ENCODE results near the gene TMEM163. TPM values are rescaled to one million over a fixed set of nuclear protein-coding genes. Genes with fewer than 3 reads are reported as not detected.
"Not testable (repeated sequence)": the region's sequence is repeated elsewhere in the genome, so short reads cannot be mapped to it uniquely, and the experiment has no call there.

The TMEM163 gene
- polyA plus RNA-seq, 1 donor from 2014 or later: 3.5 TPM

DNA sequence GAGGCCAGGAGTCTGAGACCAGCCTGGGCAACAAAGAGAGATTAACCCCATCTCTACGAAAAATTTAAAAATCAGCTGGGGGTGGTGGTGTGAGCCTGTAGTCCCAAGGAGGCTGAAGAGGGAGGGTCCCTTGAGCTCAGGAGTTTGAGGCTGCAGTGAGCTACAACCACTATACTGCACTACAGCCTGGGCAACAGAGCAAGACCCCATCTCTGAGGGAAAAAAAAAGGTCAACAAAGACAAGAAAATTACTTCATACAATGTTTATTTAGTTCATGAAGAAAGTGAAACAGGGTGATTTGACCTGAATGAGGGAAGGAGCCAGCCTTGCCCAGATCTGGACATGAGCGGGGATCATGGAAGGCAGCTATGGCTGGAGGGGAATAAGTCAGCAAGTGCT is 59.1 kb downstream of the TMEM163 start:
- Histone ChIP-seq H3K4me3 (ENCODE audit: low read length) (no peak overlapping the region), H3K9me2 (ENCODE audit: insufficient read depth, low read length) (no peaks in the 10 kb centered on the region), H3K4me2 (ENCODE audit: low read length) (no peak overlapping the region), H3K9me3 (ENCODE audit: low read length) (no peaks in the 10 kb centered on the region), H3K9ac (ENCODE audit: low read length) (no peak overlapping the region), H3K36me3 (ENCODE audit: insufficient read depth, low read length) (no peaks in the 10 kb centered on the region), H2AFZ (ENCODE audit: low read depth, low read length) (no peak overlapping the region), H3K27me3 (ENCODE audit: insufficient read depth, low read depth, low read length) (no peaks in the 10 kb centered on the region), H3K79me2 (replicated peaks; ENCODE audit: insufficient read depth, low read length) (no peaks in the 10 kb centered on the region), H3K27ac (ENCODE audit: low read length) (no peak overlapping the region), H3F3A (ENCODE audit: insufficient read depth, low read length, poor library complexity, severe bottlenecking) (no peaks in the 10 kb centered on the region), H4K20me1 (ENCODE audit: insufficient read depth) (no peaks in the 10 kb centered on the region)
- TF ChIP-seq TAF1 (IDR thresholded peaks at IDR 0.05; ENCODE audit: low read depth): no peak
- no peak for TF ChIP-seq RAD21 (conservative IDR thresholded peaks at IDR 0.05)
- TF ChIP-seq, protein P1, sequence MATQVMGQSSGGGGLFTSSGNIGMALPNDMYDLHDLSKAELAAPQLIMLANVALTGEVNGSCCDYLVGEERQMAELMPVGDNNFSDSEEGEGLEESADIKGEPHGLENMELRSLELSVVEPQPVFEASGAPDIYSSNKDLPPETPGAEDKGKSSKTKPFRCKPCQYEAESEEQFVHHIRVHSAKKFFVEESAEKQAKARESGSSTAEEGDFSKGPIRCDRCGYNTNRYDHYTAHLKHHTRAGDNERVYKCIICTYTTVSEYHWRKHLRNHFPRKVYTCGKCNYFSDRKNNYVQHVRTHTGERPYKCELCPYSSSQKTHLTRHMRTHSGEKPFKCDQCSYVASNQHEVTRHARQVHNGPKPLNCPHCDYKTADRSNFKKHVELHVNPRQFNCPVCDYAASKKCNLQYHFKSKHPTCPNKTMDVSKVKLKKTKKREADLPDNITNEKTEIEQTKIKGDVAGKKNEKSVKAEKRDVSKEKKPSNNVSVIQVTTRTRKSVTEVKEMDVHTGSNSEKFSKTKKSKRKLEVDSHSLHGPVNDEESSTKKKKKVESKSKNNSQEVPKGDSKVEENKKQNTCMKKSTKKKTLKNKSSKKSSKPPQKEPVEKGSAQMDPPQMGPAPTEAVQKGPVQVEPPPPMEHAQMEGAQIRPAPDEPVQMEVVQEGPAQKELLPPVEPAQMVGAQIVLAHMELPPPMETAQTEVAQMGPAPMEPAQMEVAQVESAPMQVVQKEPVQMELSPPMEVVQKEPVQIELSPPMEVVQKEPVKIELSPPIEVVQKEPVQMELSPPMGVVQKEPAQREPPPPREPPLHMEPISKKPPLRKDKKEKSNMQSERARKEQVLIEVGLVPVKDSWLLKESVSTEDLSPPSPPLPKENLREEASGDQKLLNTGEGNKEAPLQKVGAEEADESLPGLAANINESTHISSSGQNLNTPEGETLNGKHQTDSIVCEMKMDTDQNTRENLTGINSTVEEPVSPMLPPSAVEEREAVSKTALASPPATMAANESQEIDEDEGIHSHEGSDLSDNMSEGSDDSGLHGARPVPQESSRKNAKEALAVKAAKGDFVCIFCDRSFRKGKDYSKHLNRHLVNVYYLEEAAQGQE (IDR thresholded peaks at IDR 0.05; ENCODE audit: borderline replicate concordance): no peak
- TF ChIP-seq MXI1 (conservative IDR thresholded peaks at IDR 0.05; ENCODE audit: poor library complexity, severe bottlenecking): no peak
- TF ChIP-seq EP300 (conservative IDR thresholded peaks at IDR 0.05; ENCODE audit: poor library complexity, severe bottlenecking): no peak
- no peak for TF ChIP-seq SMC3 (conservative IDR thresholded peaks at IDR 0.05; ENCODE audit: poor library complexity)
- no peak for TF ChIP-seq POLR2AphosphoS5 (IDR thresholded peaks at IDR 0.05)
- TF ChIP-seq EZH2 (IDR thresholded peaks at IDR 0.05; ENCODE audit: borderline replicate concordance, insufficient read depth, low read length, poor library complexity, severe bottlenecking): no peak
- TF ChIP-seq, protein P2, sequence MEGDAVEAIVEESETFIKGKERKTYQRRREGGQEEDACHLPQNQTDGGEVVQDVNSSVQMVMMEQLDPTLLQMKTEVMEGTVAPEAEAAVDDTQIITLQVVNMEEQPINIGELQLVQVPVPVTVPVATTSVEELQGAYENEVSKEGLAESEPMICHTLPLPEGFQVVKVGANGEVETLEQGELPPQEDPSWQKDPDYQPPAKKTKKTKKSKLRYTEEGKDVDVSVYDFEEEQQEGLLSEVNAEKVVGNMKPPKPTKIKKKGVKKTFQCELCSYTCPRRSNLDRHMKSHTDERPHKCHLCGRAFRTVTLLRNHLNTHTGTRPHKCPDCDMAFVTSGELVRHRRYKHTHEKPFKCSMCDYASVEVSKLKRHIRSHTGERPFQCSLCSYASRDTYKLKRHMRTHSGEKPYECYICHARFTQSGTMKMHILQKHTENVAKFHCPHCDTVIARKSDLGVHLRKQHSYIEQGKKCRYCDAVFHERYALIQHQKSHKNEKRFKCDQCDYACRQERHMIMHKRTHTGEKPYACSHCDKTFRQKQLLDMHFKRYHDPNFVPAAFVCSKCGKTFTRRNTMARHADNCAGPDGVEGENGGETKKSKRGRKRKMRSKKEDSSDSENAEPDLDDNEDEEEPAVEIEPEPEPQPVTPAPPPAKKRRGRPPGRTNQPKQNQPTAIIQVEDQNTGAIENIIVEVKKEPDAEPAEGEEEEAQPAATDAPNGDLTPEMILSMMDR (IDR thresholded peaks at IDR 0.05; ENCODE audit: poor library complexity, severe bottlenecking): no peak

DNA sequence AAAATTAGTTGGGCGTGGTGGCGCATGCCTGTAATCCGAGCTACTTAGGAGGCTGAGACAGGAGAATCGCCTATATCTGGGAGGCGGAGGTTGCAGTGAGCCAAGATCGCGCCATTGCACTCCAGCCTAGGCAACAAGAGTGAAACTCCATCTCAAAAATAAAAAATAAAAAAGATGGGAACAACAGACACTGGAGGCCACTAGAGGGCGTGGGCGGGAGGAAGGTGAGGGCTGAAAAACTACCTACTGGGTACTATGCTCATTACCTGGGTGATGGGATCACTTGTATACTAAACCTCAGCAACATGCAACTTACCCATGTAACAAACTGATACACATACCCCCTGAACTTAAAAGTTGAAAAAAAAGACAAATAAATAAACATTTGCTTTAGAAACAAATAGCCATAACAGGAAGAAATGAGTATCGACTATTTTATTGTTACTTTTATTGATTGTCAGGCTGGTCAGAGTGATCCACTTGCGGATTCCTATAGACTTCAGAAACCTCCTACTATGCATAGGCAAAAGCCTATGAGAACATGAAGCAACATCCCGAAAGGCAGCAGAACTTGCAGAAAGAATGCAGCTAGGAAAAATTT is 61.0 kb downstream of the TMEM163 start:
- no peaks in the 10 kb centered on the region for H3K9me3 ChIP-seq (ENCODE audit: low read length)
- H3K4me2 ChIP-seq (ENCODE audit: low read length): no peak overlapping the region
- no peak overlapping the region for H3K27ac ChIP-seq (ENCODE audit: low read length)
- no peak overlapping the region for H3K9ac ChIP-seq (ENCODE audit: low read length)
- no peak for TF ChIP-seq SMC3 (conservative IDR thresholded peaks at IDR 0.05; ENCODE audit: poor library complexity)
- TF ChIP-seq POLR2AphosphoS5 (IDR thresholded peaks at IDR 0.05): no peak
- TF ChIP-seq MXI1 (conservative IDR thresholded peaks at IDR 0.05; ENCODE audit: poor library complexity, severe bottlenecking): no peak
- TF ChIP-seq, protein P1 (IDR thresholded peaks at IDR 0.05; ENCODE audit: borderline replicate concordance): no peak
- TF ChIP-seq RAD21 (conservative IDR thresholded peaks at IDR 0.05): no peak
- no peak for TF ChIP-seq EP300 (conservative IDR thresholded peaks at IDR 0.05; ENCODE audit: poor library complexity, severe bottlenecking)
- TF ChIP-seq EZH2 (IDR thresholded peaks at IDR 0.05; ENCODE audit: borderline replicate concordance, insufficient read depth, low read length, poor library complexity, severe bottlenecking): no peak
- TF ChIP-seq TAF1 (IDR thresholded peaks at IDR 0.05; ENCODE audit: low read depth): no peak
- H3K36me3 ChIP-seq (ENCODE audit: insufficient read depth, low read length): no peaks in the 10 kb centered on the region
- H2AFZ ChIP-seq (ENCODE audit: low read depth, low read length): no peak overlapping the region
- no peak overlapping the region for H3K4me3 ChIP-seq (ENCODE audit: low read length)
- H3K27me3 ChIP-seq (ENCODE audit: insufficient read depth, low read depth, low read length): no peaks in the 10 kb centered on the region
- H3K9me2 ChIP-seq (ENCODE audit: insufficient read depth, low read length): no peaks in the 10 kb centered on the region
- no peaks in the 10 kb centered on the region for H3K79me2 ChIP-seq (replicated peaks; ENCODE audit: insufficient read depth, low read length)
- no peaks in the 10 kb centered on the region for H4K20me1 ChIP-seq (ENCODE audit: insufficient read depth)
- H3F3A ChIP-seq (ENCODE audit: insufficient read depth, low read length, poor library complexity, severe bottlenecking): no peaks in the 10 kb centered on the region

DNA sequence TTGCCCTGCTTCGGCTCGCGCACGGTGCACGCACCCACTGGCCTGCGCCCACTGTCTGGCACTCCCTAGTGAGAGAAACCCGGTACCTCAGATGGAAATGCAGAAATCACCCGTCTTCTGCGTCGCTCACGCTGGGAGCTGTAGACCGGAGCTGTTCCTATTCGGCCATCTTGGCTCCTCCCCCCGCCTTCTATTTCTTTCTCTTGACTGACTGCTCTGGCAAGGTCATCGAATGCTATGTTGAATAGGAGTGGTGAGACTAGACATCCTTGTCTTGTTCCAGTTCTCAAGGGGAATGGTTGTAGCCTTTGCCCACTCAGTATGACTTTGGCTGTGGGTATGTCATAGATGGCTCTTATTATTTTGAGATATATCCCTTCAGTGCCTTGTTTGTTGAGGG is 62.4 kb downstream of the TMEM163 start:
- H3K79me2 ChIP-seq (replicated peaks; ENCODE audit: insufficient read depth, low read length); H3K27me3 ChIP-seq (ENCODE audit: insufficient read depth, low read depth, low read length); H2AFZ ChIP-seq (ENCODE audit: low read depth, low read length); H4K20me1 ChIP-seq (ENCODE audit: insufficient read depth); H3K27ac ChIP-seq (ENCODE audit: low read length); H3K4me2 ChIP-seq (ENCODE audit: low read length); H3K9me2 ChIP-seq (ENCODE audit: insufficient read depth, low read length); H3F3A ChIP-seq (ENCODE audit: insufficient read depth, low read length, poor library complexity, severe bottlenecking); H3K9me3 ChIP-seq (ENCODE audit: low read length); H3K36me3 ChIP-seq (ENCODE audit: insufficient read depth, low read length); H3K9ac ChIP-seq (ENCODE audit: low read length); H3K4me3 ChIP-seq (ENCODE audit: low read length): not testable (repeated sequence)
